NCI-H187 (cell line): Measurements from ENCODE around the gene OCA2.

Experiments used
- DNase-seq, 2 experiments: peaks; one replicate each; lab custom pipeline; 2025; lab: John Stamatoyannopoulos, UW

OCA2 gene

GRCh38 chr15:27846722-27847395, 252.3 kb downstream of the OCA2 start:
- DNase-seq = no peak

- no peak for DNase-seq
Measured at GRCh38 chr15:27845535-27846369, 253.4 kb downstream of the OCA2 start.

- no peak for DNase-seq
Measured at GRCh38 chr15:27844018-27844666, 255.0 kb downstream of the OCA2 start.

- DNase-seq = no peak
Measured at GRCh38 chr15:27843146-27843545, 256.0 kb downstream of the OCA2 start.

GRCh38 chr15:27842526-27842925, 256.6 kb downstream of the OCA2 start:
- no peak for DNase-seq

GRCh38 chr15:27835233-27835939, 263.7 kb downstream of the OCA2 start:
- DNase-seq = no peak

- DNase-seq = no peak
Measured at GRCh38 chr15:27834684-27835083, 264.4 kb downstream of the OCA2 start.

- no peak for DNase-seq
Measured at GRCh38 chr15:27833974-27834373, 265.1 kb downstream of the OCA2 start.

- DNase-seq = no peak
Measured at GRCh38 chr15:27833178-27833577, 265.9 kb downstream of the OCA2 start.

- DNase-seq = no peak
Measured at GRCh38 chr15:27832237-27832596, 266.9 kb downstream of the OCA2 start.

- DNase-seq = no peak
Measured at GRCh38 chr15:27831384-27832236, 267.5 kb downstream of the OCA2 start.

- no peak for DNase-seq
Measured at GRCh38 chr15:27828746-27829145, 270.4 kb downstream of the OCA2 start.

- no peak for DNase-seq
Measured at GRCh38 chr15:27826902-27827714, 272.0 kb downstream of the OCA2 start.

- no peak for DNase-seq
Measured at GRCh38 chr15:27826411-27826810, 272.7 kb downstream of the OCA2 start.

- no peak for DNase-seq
Measured at GRCh38 chr15:27824841-27825422, 274.2 kb downstream of the OCA2 start.

- no peak for DNase-seq
Measured at GRCh38 chr15:27821273-27821672, 277.8 kb downstream of the OCA2 start.

- no peak for DNase-seq
Measured at GRCh38 chr15:27820722-27821121, 278.4 kb downstream of the OCA2 start.

GRCh38 chr15:27820232-27820631, 278.9 kb downstream of the OCA2 start:
- DNase-seq = no peak

- DNase-seq = no peak
Measured at GRCh38 chr15:27817258-27817657, 281.9 kb downstream of the OCA2 start.

- no peak for DNase-seq
Measured at GRCh38 chr15:27816790-27817189, 282.3 kb downstream of the OCA2 start.
